Testis (tissue), 2 donors: Measurements from ENCODE around the gene MYO3A.

Experiments used
- CTCF ChIP-seq, 3 experiments: fragments of 450-650 bp in 2 of 3; fragments of 200-600 bp in 1 of 3; sonication (generic) in 1 of 3; IDR thresholded peaks; one replicate each; pipeline ENCODE4 v1.5.1; 2016 to 2019; ENCODE audit warnings: antibody characterized with exemption in 3 of 3, mild to moderate bottlenecking in 2 of 3, moderate library complexity in 1 of 3
- POLR2A ChIP-seq: fragments of 450-650 bp; IDR thresholded peaks from one replicate; pipeline ENCODE4 v1.6.1; 2017; ENCODE audit warnings: antibody characterized with exemption, mild to moderate bottlenecking, moderate library complexity

- TF ChIP-seq CTCF (IDR thresholded peaks at IDR 0.05) (no peak), POLR2A (no peak)
Measured at GRCh38 chr10:26194275-26194674, 260.2 kb downstream of the MYO3A start.
